Kidney (tissue), 14 donors: ENCODE results near the gene GALP. TPM values are rescaled to one million over a fixed set of nuclear protein-coding genes. Genes with fewer than 3 reads are reported as not detected.
"Not testable (repeated sequence)": the region's sequence is repeated elsewhere in the genome, so short reads cannot be mapped to it uniquely, and the experiment has no call there.

Experiments used
- DNase-seq, 5 donors: peaks; one replicate each; pipeline ENCODE4 v3.0.0-alpha.2; 2013 to 2020
- FAIRE-seq: peaks from 2 replicates; lab custom pipeline; 2012; peaks lifted over from hg19 to GRCh38; lab: Jason Lieb, UNC
- H3K27ac ChIP-seq, 2 donors: one replicate each; pipeline ENCODE4 v1.7.0; 2013; ENCODE audit warnings: low read depth in 2 of 2, low read length in 2 of 2, inconsistent platforms in 1 of 2
- H3K27me3 ChIP-seq: one replicate; pipeline ENCODE4 v1.7.1; 2013; ENCODE audit warnings: low read length, inconsistent platforms; ENCODE audit not compliant: control insufficient read depth, insufficient read depth
- H3K36me3 ChIP-seq, 3 donors: one replicate each; pipeline versions ENCODE4 v1.7.0 to v1.7.1; 2013; ENCODE audit warnings: low read length in 3 of 3, control low read depth in 1 of 3, inconsistent platforms in 1 of 3; ENCODE audit not compliant: insufficient read depth in 3 of 3, control insufficient read depth in 2 of 3
- H3K4me1 ChIP-seq, 3 donors: one replicate each; pipeline versions ENCODE4 v1.7.0 to v1.7.1; 2013; ENCODE audit warnings: low read length in 3 of 3, inconsistent platforms in 1 of 3, low read depth in 1 of 3; ENCODE audit not compliant: control insufficient read depth in 2 of 3, insufficient read depth in 2 of 3
- H3K4me3 ChIP-seq, 3 donors: one replicate each; pipeline versions ENCODE4 v1.7.0 to v1.8.1; 2013; ENCODE audit warnings: low read length in 3 of 3, control low read depth in 1 of 3, inconsistent platforms in 1 of 3
- H3K9ac ChIP-seq, 3 donors: one replicate each; pipeline versions ENCODE4 v1.7.0 to v1.7.1; 2013; ENCODE audit warnings: low read length in 3 of 3, control low read depth in 1 of 3, inconsistent platforms in 1 of 3
- H3K9me3 ChIP-seq, 3 donors: one replicate each; pipeline versions ENCODE4 v1.7.0 to v1.7.1; 2013; ENCODE audit warnings: low read length in 3 of 3, control low read depth in 1 of 3, inconsistent platforms in 1 of 3; ENCODE audit not compliant: control insufficient read depth in 2 of 3, insufficient read depth in 1 of 3
- CTCF ChIP-seq: IDR thresholded peaks from 3 replicates; pipeline ENCODE4 v1.5.1; 2012; ENCODE audit warnings: mild to moderate bottlenecking, moderate library complexity, borderline replicate concordance; ENCODE audit not compliant: insufficient read depth; ENCODE audit errors: extremely low read depth
- intact Hi-C: fragments of 100-400 bp; cut with DNase I; formaldehyde crosslinking; loops from one replicate; pipeline ENCODE4 v1.11.1; 2022
- polyA plus RNA-seq: library from polyadenylated mRNA; stranded (reverse); fragments of 350-450 nt; fragmentation: Illumina TruSeq; extraction: RNeasy Lipid Tissue Mini Kit (QIAGEN cat#74804); gene quantifications from one replicate; pipeline ENCODE4 v1.2.3, GENCODE V29; 2014; ENCODE audit warnings: low read depth, low replicate concordance; ENCODE audit not compliant: insufficient read depth
- total RNA-seq: library from RNA; stranded (reverse); fragmentation: NEBNext Ultra II Directional; extraction: Animal tissue kit (Norgen Biotek cat#: 25700); gene quantifications from one replicate; pipeline ENCODE4 v1.2.1, GENCODE V29; 2021
- donor health status: control.
- donor health status: control.
- donor health status: control.
- donor health status: control.
- donor health status: control.
- donor health status: DM: yes; HTN: yes; CAD: no.
- donor health status: Normal renal cell carcinoma (clear cell type).

GALP gene
- total and polyA plus RNA-seq, 2 donors from 2014 or later: not detected

DNA sequence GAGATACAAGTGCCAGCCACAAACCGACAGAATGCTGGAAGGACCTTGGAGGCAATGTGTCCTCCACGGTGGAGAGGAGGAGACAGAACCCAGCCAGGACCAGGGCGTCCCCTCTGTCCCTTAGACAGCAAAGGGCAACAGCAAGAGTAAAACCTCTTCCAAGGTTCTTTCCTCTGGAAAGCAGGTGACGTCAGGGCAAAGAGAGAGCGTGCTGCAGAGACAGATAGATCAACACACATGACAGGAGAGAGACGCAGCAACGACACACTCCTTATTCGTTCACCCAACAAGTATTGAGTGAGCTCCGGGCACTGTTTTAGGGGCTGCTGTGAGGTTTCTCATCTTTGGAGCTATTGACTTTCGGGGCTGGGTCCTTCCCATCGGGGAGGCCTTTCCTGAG, 1.3 kb upstream of the GALP start:
- no peak overlapping the region for H3K4me3 ChIP-seq
- no peaks in the 10 kb centered on the region for H3K9me3 ChIP-seq
- H3K27ac ChIP-seq: no peak overlapping the region
- no peak for FAIRE-seq
- TF ChIP-seq CTCF: no peak
- H3K36me3 ChIP-seq: no peaks in the 10 kb centered on the region
- H3K9ac ChIP-seq: no peak overlapping the region
- intact Hi-C loops: loop anchor here (10.0 kb wide), 1 partner anchor 100 kb away; no protein-coding TSS in a partner anchor
- DNase-seq: peak in 1 of 5 donors; percentile 17
- no peaks in the 10 kb centered on the region for H3K4me1 ChIP-seq
- H3K27me3 ChIP-seq: no peaks in the 10 kb centered on the region

DNA sequence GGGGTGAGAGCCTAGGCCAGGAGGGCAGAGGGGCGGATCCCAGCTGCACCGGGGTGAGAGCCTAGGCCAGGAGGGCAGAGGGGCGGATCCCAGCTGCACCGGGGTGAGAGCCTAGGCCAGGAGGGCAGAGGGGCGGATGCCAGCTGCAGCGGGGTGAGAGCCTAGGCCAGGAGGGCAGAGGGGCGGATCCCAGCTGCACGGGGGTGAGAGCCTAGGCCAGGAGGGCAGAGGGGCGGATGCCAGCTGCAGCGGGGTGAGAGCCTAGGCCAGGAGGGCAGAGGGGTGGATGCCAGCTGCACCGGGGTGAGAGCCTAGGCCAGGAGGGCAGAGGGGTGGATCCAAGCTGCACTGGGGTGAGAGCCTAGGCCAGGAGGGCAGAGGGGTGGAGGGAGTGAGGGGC, 502 bp downstream of the GALP start:
- not testable (repeated sequence) for H3K4me1 ChIP-seq, H3K9me3 ChIP-seq, H3K9ac ChIP-seq, DNase-seq, FAIRE-seq, H3K27me3 ChIP-seq, H3K36me3 ChIP-seq, H3K4me3 ChIP-seq, H3K27ac ChIP-seq
- intact Hi-C loops: loop anchor here (10.0 kb wide), 1 partner anchor 102 kb away; no protein-coding TSS in a partner anchor

DNA sequence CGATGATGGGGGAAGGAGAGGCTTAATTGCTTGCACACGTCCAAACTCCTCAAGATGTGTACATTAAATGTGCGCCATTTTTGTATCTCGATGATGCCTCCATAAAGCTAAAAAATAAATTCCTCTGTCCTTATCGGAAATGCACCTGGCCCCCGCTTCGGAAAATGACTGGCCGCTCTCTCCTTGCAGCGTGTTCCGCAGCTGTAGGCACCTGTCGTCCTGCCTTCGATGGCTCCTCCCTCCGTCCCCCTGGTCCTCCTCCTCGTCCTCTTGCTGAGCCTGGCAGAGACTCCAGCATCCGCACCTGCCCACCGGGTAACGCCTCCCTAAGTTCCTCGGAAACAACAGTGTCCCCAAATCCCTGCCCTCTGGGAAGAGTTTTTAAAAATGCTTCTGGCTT, 1.1 kb downstream of the GALP start:
- Histone ChIP-seq H3K9me3 (no peaks in the 10 kb centered on the region), H3K4me3 (no peak overlapping the region), H3K27me3 (no peaks in the 10 kb centered on the region), H3K27ac (no peak overlapping the region), H3K9ac (no peak overlapping the region), H3K4me1 (no peaks in the 10 kb centered on the region), H3K36me3 (no peaks in the 10 kb centered on the region)
- TF ChIP-seq CTCF: no peak
- DNase-seq: peak in 1 of 5 donors; percentile 37
- no peak for FAIRE-seq
- intact Hi-C loops: loop anchor here (10.0 kb wide), 1 partner anchor 102 kb away; no protein-coding TSS in a partner anchor

- no peak for TF ChIP-seq CTCF
- Histone ChIP-seq H3K27me3 (no peaks in the 10 kb centered on the region), H3K36me3 (no peaks in the 10 kb centered on the region), H3K9ac (no peak overlapping the region), H3K27ac (no peak overlapping the region), H3K4me1 (no peaks in the 10 kb centered on the region), H3K4me3 (no peak overlapping the region), H3K9me3 (no peaks in the 10 kb centered on the region)
- DNase-seq (peak in 1 of 5 donors; percentile 15), FAIRE-seq (no peak)
- intact Hi-C loops: loop anchor here (10.0 kb wide), 1 partner anchor 103 kb away; no protein-coding TSS in a partner anchor
Observed at GRCh38 chr19:56177564-56178243, 1.9 kb downstream of the GALP start.
